Stomach (tissue), 4 donors: Measurements from ENCODE around the gene GPR15.

Experiments
- EP300 ChIP-seq: sonication (generic); formaldehyde crosslinking; IDR thresholded peaks from one replicate; pipeline ENCODE4 v1.6.1; 2017; ENCODE audit warnings: antibody characterized with exemption
- POLR2A ChIP-seq, 4 donors: fragments of 450-650 bp; IDR thresholded peaks; one replicate each; pipeline ENCODE4 v1.6.1; 2016; ENCODE audit warnings: antibody characterized with exemption in 4 of 4, control low read depth in 2 of 4, mild to moderate bottlenecking in 1 of 4, moderate library complexity in 1 of 4
- TF ChIP-seq, protein P1 (sequence below), 7 experiments: fragments of 450-650 bp in 4 of 7; fragments of 200-600 bp in 3 of 7; sonication (generic) in 3 of 7; IDR thresholded peaks; one replicate each; pipeline ENCODE4 v1.5.1; 2016 to 2019; ENCODE audit warnings: antibody characterized with exemption in 7 of 7, control low read depth in 2 of 7, mild to moderate bottlenecking in 1 of 7

DNA sequence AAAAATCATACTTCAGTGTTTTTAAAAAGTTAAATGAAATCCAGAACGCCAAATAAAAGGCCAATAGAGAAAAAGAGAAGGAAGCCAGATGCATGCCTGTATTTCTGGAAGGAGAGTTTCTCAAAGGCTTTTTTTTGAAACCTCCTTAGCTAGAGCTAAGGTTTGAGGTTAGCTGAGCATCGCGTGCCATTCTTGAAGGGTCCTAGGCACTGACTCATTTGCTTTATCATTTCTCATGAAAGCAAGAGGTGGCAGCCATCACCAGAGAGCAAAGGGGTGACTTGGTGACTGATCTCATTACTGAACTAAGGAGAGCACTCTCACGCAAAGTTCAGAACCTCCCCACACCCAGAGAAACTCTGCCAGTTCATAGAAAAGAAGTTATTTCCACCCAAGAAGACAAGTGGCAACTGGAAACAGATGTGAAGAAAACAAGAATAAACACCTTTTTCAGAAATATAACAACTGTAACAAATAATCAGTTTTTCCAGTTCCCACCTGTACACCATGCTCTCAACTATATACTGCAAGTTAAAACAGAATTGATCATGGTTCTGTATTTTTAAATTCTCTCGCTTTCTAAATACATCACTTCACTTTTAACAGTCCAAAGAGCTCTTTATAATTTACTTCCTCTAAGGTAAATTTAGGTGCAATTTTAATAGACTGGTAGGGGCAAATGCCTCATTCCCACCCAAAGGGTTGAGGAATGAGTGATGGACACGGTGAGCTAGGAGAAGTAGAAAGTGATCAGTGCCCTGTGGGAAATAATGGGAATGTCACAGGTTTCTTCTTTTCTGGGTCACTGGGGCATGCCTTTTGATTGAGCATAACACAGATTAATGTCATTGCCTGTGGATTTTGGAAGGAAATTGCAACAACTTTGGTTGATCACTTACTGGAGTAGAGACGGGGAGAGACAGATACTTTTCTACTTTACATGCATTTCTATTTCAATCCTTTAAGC, 24.7 kb downstream of the GPR15 start:
- TF ChIP-seq, protein P1, sequence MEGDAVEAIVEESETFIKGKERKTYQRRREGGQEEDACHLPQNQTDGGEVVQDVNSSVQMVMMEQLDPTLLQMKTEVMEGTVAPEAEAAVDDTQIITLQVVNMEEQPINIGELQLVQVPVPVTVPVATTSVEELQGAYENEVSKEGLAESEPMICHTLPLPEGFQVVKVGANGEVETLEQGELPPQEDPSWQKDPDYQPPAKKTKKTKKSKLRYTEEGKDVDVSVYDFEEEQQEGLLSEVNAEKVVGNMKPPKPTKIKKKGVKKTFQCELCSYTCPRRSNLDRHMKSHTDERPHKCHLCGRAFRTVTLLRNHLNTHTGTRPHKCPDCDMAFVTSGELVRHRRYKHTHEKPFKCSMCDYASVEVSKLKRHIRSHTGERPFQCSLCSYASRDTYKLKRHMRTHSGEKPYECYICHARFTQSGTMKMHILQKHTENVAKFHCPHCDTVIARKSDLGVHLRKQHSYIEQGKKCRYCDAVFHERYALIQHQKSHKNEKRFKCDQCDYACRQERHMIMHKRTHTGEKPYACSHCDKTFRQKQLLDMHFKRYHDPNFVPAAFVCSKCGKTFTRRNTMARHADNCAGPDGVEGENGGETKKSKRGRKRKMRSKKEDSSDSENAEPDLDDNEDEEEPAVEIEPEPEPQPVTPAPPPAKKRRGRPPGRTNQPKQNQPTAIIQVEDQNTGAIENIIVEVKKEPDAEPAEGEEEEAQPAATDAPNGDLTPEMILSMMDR (IDR thresholded peaks at IDR 0.05), result no peak
- no peak for TF ChIP-seq POLR2A (IDR thresholded peaks at IDR 0.05)
- no peak for TF ChIP-seq EP300
